DOHH2 (cell line): Measurements from ENCODE around the gene HBE1.

Experiments
- EZH2phosphoT487 ChIP-seq: fragments of 200-600 bp; sonication (generic); IDR thresholded peaks from 2 replicates; pipeline ENCODE4 v1.6.1; 2017; ENCODE audit warnings: borderline replicate concordance, mild to moderate bottlenecking, antibody characterized with exemption, low read length, moderate library complexity, mixed read lengths
- TF ChIP-seq, protein P1 (sequence below): fragments of 200-600 bp; sonication (generic); IDR thresholded peaks from one replicate; pipeline ENCODE4 v1.5.1; 2014; ENCODE audit warnings: antibody characterized with exemption, mild to moderate bottlenecking, low read depth, low read length; ENCODE audit not compliant: poor library complexity, severe bottlenecking

DNA sequence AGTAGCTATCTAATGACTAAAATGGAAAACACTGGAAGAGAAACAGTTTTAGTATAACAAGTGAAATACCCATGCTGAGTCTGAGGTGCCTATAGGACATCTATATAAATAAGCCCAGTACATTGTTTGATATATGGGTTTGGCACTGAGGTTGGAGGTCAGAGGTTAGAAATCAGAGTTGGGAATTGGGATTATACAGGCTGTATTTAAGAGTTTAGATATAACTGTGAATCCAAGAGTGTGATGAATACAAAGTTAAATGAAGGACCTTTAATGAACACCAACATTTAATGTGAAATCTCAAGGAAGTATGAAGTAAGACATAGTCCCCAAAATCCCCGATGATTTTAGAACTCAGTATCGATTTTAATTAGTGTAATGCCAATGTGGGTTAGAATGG, 32.3 kb downstream of the HBE1 start:
- TF ChIP-seq, protein P1, sequence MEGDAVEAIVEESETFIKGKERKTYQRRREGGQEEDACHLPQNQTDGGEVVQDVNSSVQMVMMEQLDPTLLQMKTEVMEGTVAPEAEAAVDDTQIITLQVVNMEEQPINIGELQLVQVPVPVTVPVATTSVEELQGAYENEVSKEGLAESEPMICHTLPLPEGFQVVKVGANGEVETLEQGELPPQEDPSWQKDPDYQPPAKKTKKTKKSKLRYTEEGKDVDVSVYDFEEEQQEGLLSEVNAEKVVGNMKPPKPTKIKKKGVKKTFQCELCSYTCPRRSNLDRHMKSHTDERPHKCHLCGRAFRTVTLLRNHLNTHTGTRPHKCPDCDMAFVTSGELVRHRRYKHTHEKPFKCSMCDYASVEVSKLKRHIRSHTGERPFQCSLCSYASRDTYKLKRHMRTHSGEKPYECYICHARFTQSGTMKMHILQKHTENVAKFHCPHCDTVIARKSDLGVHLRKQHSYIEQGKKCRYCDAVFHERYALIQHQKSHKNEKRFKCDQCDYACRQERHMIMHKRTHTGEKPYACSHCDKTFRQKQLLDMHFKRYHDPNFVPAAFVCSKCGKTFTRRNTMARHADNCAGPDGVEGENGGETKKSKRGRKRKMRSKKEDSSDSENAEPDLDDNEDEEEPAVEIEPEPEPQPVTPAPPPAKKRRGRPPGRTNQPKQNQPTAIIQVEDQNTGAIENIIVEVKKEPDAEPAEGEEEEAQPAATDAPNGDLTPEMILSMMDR, result no peak
- no peak for TF ChIP-seq EZH2phosphoT487
